Subcutaneous adipose tissue (tissue), 4 donors: ENCODE data around the gene SLC2A9. TPM values are rescaled to one million over a fixed set of nuclear protein-coding genes. Genes with fewer than 3 reads are reported as not detected.

Experiments
- CTCF ChIP-seq: fragments of 450-650 bp; IDR thresholded peaks from one replicate; pipeline ENCODE4 v1.5.1; 2016; ENCODE audit warnings: low read depth, mild to moderate bottlenecking, control low read depth, antibody characterized with exemption, moderate library complexity
- total RNA-seq, 4 donors: library from RNA; depleted of rRNA; stranded (reverse); fragments of >200 nt; gene quantifications; one replicate each; pipeline ENCODE4 v1.1.0, GENCODE V29; 2016

Gene SLC2A9
- total RNA-seq, 4 donors from 2014 or later, result 4.6 to 15.8 (median 7.8) TPM

- TF ChIP-seq CTCF, result no peak
Observed at GRCh38 chr4:10017037-10017893, 4.0 kb downstream of the SLC2A9 start.

- TF ChIP-seq CTCF, result no peak
Observed at GRCh38 chr4:10016169-10016568, 5.1 kb downstream of the SLC2A9 start.

GRCh38 chr4:10015140-10015753 lies 6.0 kb downstream of the SLC2A9 start:
- TF ChIP-seq CTCF, result no peak

- no peak for TF ChIP-seq CTCF
Observed at GRCh38 chr4:10013722-10014121, 7.6 kb downstream of the SLC2A9 start.

GRCh38 chr4:10011885-10012284 lies 9.4 kb downstream of the SLC2A9 start:
- TF ChIP-seq CTCF, result no peak

GRCh38 chr4:10011277-10011676 lies 10.0 kb downstream of the SLC2A9 start:
- TF ChIP-seq CTCF, result no peak

- no peak for TF ChIP-seq CTCF
Observed at GRCh38 chr4:10009861-10010500, 11.3 kb downstream of the SLC2A9 start.
